GM10266 (cell line): ENCODE results near the gene ELFN2.

ENCODE experiments used
- DNase-seq: peaks from one replicate; pipeline ENCODE4 v3.0.0; 2012; ENCODE audit errors: extremely low spot score
- CTCF ChIP-seq: IDR thresholded peaks from 2 replicates; pipeline ENCODE4 v1.5.1; 2012; ENCODE audit warnings: mild to moderate bottlenecking, low read depth; ENCODE audit not compliant: control insufficient read depth, insufficient read depth; ENCODE audit errors: missing control alignments

Gene ELFN2

GRCh38 chr22:37407856-37408255 is 19.4 kb downstream of the ELFN2 start:
- TF ChIP-seq CTCF, result no peak
- DNase-seq, result no peak

GRCh38 chr22:37406441-37407235 is 20.6 kb downstream of the ELFN2 start:
- TF ChIP-seq CTCF, result no peak
- DNase-seq, result no peak

- DNase-seq, result no peak
- no peak for TF ChIP-seq CTCF
Observed at GRCh38 chr22:37404091-37404490, 23.2 kb downstream of the ELFN2 start.

GRCh38 chr22:37403267-37403960 is 23.9 kb downstream of the ELFN2 start:
- no peak for TF ChIP-seq CTCF
- DNase-seq, result no peak

GRCh38 chr22:37402184-37402506 is 25.1 kb downstream of the ELFN2 start:
- no peak for DNase-seq
- TF ChIP-seq CTCF, result no peak

GRCh38 chr22:37401401-37402183 is 25.7 kb downstream of the ELFN2 start:
- no peak for TF ChIP-seq CTCF
- DNase-seq, result no peak
